WTC11 (cell line): ENCODE results near the gene ARMC7. TPM values are rescaled to one million over a fixed set of nuclear protein-coding genes. Genes with fewer than 3 reads are reported as not detected.

Source experiments
- ATAC-seq: fragments of 200-7000 bp; cut with Tn5 transposase; 2 replicates; pipeline ENCODE4 v1.10.0; 2021; ENCODE audit warnings: mild to moderate bottlenecking, moderate library complexity
- CTCF ChIA-PET: fragments of 300-600 bp; sonication (Branson Sonifier 250); formaldehyde crosslinking; loops from one replicate; lab custom pipeline; 2021; ENCODE audit warnings: antibody characterized with exemption; lab: Charles Lee
- POLR2A ChIA-PET: fragments of 350-600 bp; sonication (Branson Sonifier 250); formaldehyde crosslinking; loops from one replicate; lab custom pipeline; 2021; ENCODE audit warnings: antibody characterized with exemption; lab: Charles Lee
- DNase-seq: peaks from one replicate; pipeline ENCODE4 v3.0.0; 2021; ENCODE audit warnings: low spot score
- H3K27ac Mint-ChIP-seq: 2 replicates; pipeline ENCODE4 v1.8.0; 2021; ENCODE audit warnings: mixed read lengths
- H3K27me3 Mint-ChIP-seq: 2 replicates; pipeline ENCODE4 v1.8.0; 2021; ENCODE audit warnings: low read depth, mild to moderate bottlenecking, moderate library complexity, mixed read lengths
- H3K36me3 Mint-ChIP-seq: 2 replicates; pipeline ENCODE4 v1.8.0; 2021; ENCODE audit warnings: mixed read lengths
- H3K4me1 Mint-ChIP-seq: 2 replicates; pipeline ENCODE4 v1.8.0; 2022; ENCODE audit warnings: mixed read lengths
- H3K4me3 Mint-ChIP-seq: 2 replicates; pipeline ENCODE4 v1.8.0; 2021; ENCODE audit warnings: mild to moderate bottlenecking, moderate library complexity, mixed read lengths
- H3K9me3 Mint-ChIP-seq: 2 replicates; pipeline ENCODE4 v1.8.0; 2021; ENCODE audit warnings: mixed read lengths
- ATF1 ChIP-seq: sonication (generic); formaldehyde crosslinking; IDR thresholded peaks from 2 replicates; pipeline ENCODE4 v1.8.1; 2023; ENCODE audit warnings: mild to moderate bottlenecking, moderate library complexity, missing genetic modification reagents
- CBFB ChIP-seq: sonication (generic); formaldehyde crosslinking; IDR thresholded peaks from 2 replicates; pipeline ENCODE4 v1.8.1; 2022; ENCODE audit warnings: mild to moderate bottlenecking, low read depth, missing genetic modification reagents
- EMX1 ChIP-seq: fragments of 250-450 bp; sonication (Bioruptor Pico); IDR thresholded peaks from 2 replicates; pipeline ENCODE4 v1.8.0; 2021; ENCODE audit warnings: mild to moderate bottlenecking
- FOXP4 ChIP-seq: sonication (generic); formaldehyde crosslinking; IDR thresholded peaks from 2 replicates; pipeline ENCODE4 v1.8.0; 2022; ENCODE audit warnings: mild to moderate bottlenecking, missing genetic modification reagents
- HMGA2 ChIP-seq: fragments of 250-450 bp; sonication (Bioruptor Pico); IDR thresholded peaks from 2 replicates; pipeline ENCODE4 v1.4.0; 2021; ENCODE audit warnings: mild to moderate bottlenecking, moderate library complexity
- NFE2L1 ChIP-seq: sonication (generic); formaldehyde crosslinking; IDR thresholded peaks from 2 replicates; pipeline ENCODE4 v1.8.1; 2023; ENCODE audit warnings: missing genetic modification reagents
- NFYB ChIP-seq: sonication (generic); formaldehyde crosslinking; conservative IDR thresholded peaks from 2 replicates; pipeline ENCODE4 v1.8.0; 2022; ENCODE audit warnings: low read depth, missing genetic modification reagents
- NR1H2 ChIP-seq: sonication (generic); formaldehyde crosslinking; IDR thresholded peaks from 2 replicates; pipeline ENCODE4 v1.9.0; 2021; ENCODE audit warnings: mild to moderate bottlenecking, moderate library complexity, missing genetic modification reagents
- OVOL2 ChIP-seq: fragments of 250-450 bp; sonication (Bioruptor Pico); IDR thresholded peaks from 2 replicates; pipeline ENCODE4 v1.9.0; 2021; ENCODE audit warnings: mild to moderate bottlenecking, borderline replicate concordance
- SMAD3 ChIP-seq: sonication (generic); formaldehyde crosslinking; IDR thresholded peaks from 2 replicates; pipeline ENCODE4 v1.8.0; 2022; ENCODE audit warnings: missing genetic modification reagents, mild to moderate bottlenecking, borderline replicate concordance
- SMAD4 ChIP-seq: sonication (generic); formaldehyde crosslinking; IDR thresholded peaks from 2 replicates; pipeline ENCODE4 v1.8.0; 2022; ENCODE audit warnings: mild to moderate bottlenecking, missing genetic modification reagents
- SOX15 ChIP-seq: fragments of 250-450 bp; sonication (Bioruptor Pico); IDR thresholded peaks from 2 replicates; pipeline ENCODE4 v1.9.0; 2021; ENCODE audit warnings: mild to moderate bottlenecking
- SP1 ChIP-seq: sonication (generic); formaldehyde crosslinking; conservative IDR thresholded peaks from 2 replicates; pipeline ENCODE4 v1.8.1; 2022; ENCODE audit warnings: missing genetic modification reagents
- TCF7 ChIP-seq: sonication (generic); formaldehyde crosslinking; IDR thresholded peaks from 2 replicates; pipeline ENCODE4 v1.8.0; 2022; ENCODE audit warnings: mild to moderate bottlenecking, low read depth, missing genetic modification reagents, moderate library complexity
- TEAD1 ChIP-seq: sonication (generic); formaldehyde crosslinking; IDR thresholded peaks from 2 replicates; pipeline ENCODE4 v1.8.0; 2022; ENCODE audit warnings: mild to moderate bottlenecking, missing genetic modification reagents
- TP53 ChIP-seq: sonication (generic); formaldehyde crosslinking; IDR thresholded peaks from 2 replicates; pipeline ENCODE4 v1.8.1; 2023; ENCODE audit warnings: mild to moderate bottlenecking, missing genetic modification reagents
- USF1 ChIP-seq: sonication (generic); formaldehyde crosslinking; IDR thresholded peaks from 2 replicates; pipeline ENCODE4 v1.8.0; 2022; ENCODE audit warnings: mild to moderate bottlenecking, missing genetic modification reagents
- ZNF219 ChIP-seq: sonication (generic); formaldehyde crosslinking; IDR thresholded peaks from 2 replicates; pipeline ENCODE4 v1.8.0; 2023; ENCODE audit warnings: missing genetic modification reagents, mild to moderate bottlenecking, borderline replicate concordance
- ZNF396 ChIP-seq: fragments of 250-450 bp; sonication (Bioruptor Pico); IDR thresholded peaks from 2 replicates; pipeline ENCODE4 v1.8.0; 2021; ENCODE audit warnings: mild to moderate bottlenecking, moderate library complexity, borderline replicate concordance
- ZNF416 ChIP-seq: fragments of 250-450 bp; sonication (Bioruptor Pico); IDR thresholded peaks from 2 replicates; pipeline ENCODE4 v1.9.0; 2021; ENCODE audit warnings: mild to moderate bottlenecking, inconsistent platforms
- ZNF423 ChIP-seq: fragments of 250-450 bp; sonication (Bioruptor Pico); IDR thresholded peaks from 2 replicates; pipeline ENCODE4 v2.1.2; 2022; ENCODE audit warnings: mild to moderate bottlenecking, moderate library complexity
- total RNA-seq: library from RNA; stranded (reverse); gene quantifications from 3 replicates; pipeline ENCODE4 v1.2.3, GENCODE V29; 2021
- TF ChIP-seq, protein P1 (sequence below): sonication (generic); formaldehyde crosslinking; IDR thresholded peaks from 2 replicates; pipeline ENCODE4 v1.8.0; 2022; ENCODE audit warnings: mild to moderate bottlenecking, missing genetic modification reagents
- TF ChIP-seq, protein P2 (sequence below): fragments of 250-450 bp; sonication (Bioruptor Pico); IDR thresholded peaks from 2 replicates; pipeline ENCODE4 v2.1.2; 2022; ENCODE audit warnings: mild to moderate bottlenecking, moderate library complexity
- TF ChIP-seq, protein P3 (sequence below): sonication (generic); formaldehyde crosslinking; IDR thresholded peaks from 2 replicates; pipeline ENCODE4 v1.8.0; 2023; ENCODE audit warnings: mild to moderate bottlenecking, missing genetic modification reagents

Gene ARMC7
- total RNA-seq, 1 experiment from 2014 or later: 13.2 TPM

GRCh38 chr17:75153780-75154194 is 44.0 kb downstream of the ARMC7 start:
- ChIA-PET POLR2A (interaction anchor here (1.5 kb wide), 1 partner anchor 40 kb away, joined by 5 read pairs; no protein-coding TSS in a partner anchor), CTCF (interaction anchor here (1.9 kb wide), 1 partner anchor 48 kb away, joined by 5 read pairs; no protein-coding TSS in a partner anchor)
- DNase-seq: no peak
- TF ChIP-seq ATF1 (CRISPR knock-in tag): peak; percentile 82; the same call in 1 of the 2 replicates
- 0 out of 2 replicates have a peak, but pooled peaks have one; percentile 45 for TF ChIP-seq NFE2L1 (CRISPR knock-in tag)
- no peak for TF ChIP-seq SMAD4
- TF ChIP-seq, protein P1, sequence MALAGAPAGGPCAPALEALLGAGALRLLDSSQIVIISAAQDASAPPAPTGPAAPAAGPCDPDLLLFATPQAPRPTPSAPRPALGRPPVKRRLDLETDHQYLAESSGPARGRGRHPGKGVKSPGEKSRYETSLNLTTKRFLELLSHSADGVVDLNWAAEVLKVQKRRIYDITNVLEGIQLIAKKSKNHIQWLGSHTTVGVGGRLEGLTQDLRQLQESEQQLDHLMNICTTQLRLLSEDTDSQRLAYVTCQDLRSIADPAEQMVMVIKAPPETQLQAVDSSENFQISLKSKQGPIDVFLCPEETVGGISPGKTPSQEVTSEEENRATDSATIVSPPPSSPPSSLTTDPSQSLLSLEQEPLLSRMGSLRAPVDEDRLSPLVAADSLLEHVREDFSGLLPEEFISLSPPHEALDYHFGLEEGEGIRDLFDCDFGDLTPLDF (CRISPR knock-in tag): 0 out of 2 replicates have a peak, but pooled peaks have one; percentile 36
- 0 out of 2 replicates have a peak, but pooled peaks have one; percentile 37 for TF ChIP-seq SP1 (CRISPR knock-in tag)
- TF ChIP-seq, protein P2, sequence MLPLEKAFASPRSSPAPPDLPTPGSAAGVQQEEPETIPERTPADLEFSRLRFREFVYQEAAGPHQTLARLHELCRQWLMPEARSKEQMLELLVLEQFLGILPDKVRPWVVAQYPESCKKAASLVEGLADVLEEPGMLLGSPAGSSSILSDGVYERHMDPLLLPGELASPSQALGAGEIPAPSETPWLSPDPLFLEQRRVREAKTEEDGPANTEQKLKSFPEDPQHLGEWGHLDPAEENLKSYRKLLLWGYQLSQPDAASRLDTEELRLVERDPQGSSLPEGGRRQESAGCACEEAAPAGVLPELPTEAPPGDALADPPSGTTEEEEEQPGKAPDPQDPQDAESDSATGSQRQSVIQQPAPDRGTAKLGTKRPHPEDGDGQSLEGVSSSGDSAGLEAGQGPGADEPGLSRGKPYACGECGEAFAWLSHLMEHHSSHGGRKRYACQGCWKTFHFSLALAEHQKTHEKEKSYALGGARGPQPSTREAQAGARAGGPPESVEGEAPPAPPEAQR (CRISPR knock-in tag): no peak
- TF ChIP-seq HMGA2 (CRISPR knock-in tag): peak; percentile 41
- TF ChIP-seq, protein P3, sequence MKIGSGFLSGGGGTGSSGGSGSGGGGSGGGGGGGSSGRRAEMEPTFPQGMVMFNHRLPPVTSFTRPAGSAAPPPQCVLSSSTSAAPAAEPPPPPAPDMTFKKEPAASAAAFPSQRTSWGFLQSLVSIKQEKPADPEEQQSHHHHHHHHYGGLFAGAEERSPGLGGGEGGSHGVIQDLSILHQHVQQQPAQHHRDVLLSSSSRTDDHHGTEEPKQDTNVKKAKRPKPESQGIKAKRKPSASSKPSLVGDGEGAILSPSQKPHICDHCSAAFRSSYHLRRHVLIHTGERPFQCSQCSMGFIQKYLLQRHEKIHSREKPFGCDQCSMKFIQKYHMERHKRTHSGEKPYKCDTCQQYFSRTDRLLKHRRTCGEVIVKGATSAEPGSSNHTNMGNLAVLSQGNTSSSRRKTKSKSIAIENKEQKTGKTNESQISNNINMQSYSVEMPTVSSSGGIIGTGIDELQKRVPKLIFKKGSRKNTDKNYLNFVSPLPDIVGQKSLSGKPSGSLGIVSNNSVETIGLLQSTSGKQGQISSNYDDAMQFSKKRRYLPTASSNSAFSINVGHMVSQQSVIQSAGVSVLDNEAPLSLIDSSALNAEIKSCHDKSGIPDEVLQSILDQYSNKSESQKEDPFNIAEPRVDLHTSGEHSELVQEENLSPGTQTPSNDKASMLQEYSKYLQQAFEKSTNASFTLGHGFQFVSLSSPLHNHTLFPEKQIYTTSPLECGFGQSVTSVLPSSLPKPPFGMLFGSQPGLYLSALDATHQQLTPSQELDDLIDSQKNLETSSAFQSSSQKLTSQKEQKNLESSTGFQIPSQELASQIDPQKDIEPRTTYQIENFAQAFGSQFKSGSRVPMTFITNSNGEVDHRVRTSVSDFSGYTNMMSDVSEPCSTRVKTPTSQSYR (CRISPR knock-in tag): peak; percentile 45; the same call in 1 of the 2 replicates
- TF ChIP-seq NR1H2: no peak
- Mint-ChIP-seq H3K4me1 (peaks cover 47% of the 10 kb centered on the region), H3K27ac (peak overlapping the region; percentile 88), H3K4me3 (peak overlapping the region; percentile 97), H3K27me3 (peaks cover 3% of the 10 kb centered on the region; the same call in 1 of the 2 replicates), H3K9me3 (no peaks in the 10 kb centered on the region), H3K36me3 (peaks cover 11% of the 10 kb centered on the region)
- no peak for ATAC-seq

DNA sequence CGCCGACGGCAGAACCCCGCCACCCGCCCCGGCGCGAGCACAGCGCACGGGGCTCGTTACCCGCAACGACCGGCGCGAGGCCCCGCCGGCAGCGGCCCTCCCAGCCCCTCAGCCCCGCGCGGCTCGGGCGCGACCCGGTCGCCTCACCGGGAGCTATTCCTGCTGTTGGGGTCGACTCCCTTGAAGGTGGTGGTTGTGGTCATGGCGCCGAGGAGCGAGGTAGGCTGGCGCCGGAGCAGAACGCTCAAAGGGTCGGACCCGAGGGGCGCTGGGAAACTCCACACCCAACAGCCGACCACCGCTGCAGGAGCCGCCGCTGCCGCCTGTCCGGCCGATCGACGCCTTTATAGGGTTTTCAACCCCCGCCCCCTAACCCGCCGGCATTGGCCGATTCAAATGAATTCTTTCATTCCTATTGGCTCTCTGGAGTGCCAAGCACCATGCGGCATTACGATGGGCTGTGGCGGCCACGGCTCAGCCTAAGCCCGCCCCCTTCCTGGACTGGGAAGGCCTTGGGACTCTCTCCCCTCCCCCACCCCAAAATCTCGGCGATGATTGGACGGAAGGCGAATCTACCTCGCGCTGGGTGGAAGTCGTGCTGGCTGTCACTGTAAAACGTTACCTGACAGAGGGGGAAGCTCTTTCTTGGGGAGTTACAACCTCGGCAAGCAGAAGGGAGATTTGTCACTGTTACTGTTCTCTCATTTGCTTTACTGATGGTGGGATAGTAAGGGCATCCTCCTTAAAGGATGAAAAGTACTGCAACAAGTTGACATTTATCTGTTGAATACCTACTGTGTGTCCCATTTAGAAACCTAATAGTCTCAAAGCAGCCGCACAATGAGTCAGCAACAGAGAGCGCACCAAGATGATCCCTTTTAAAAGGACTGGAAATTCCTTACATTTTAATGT is 44.7 kb downstream of the ARMC7 start, which contains the start of gene JPT1:
TSS of gene JPT1 (minus strand) at position 318 of the 912 bp plus-strand sequence. CDS start at position 203, 115 bp downstream.
- H3K4me1 Mint-ChIP-seq: peaks cover 47% of the 10 kb centered on the region
- CTCF ChIA-PET: interaction anchor here (0.5 to 2.3 kb wide), 10 partner anchors 17 to 770 kb away, joined by 3 to 18 read pairs (median 5); partner anchors contain the start of genes MIF4GD and NT5C
- peaks cover 3% of the 10 kb centered on the region; the same call in 1 of the 2 replicates for H3K27me3 Mint-ChIP-seq
- H3K9me3 Mint-ChIP-seq: no peaks in the 10 kb centered on the region
- POLR2A ChIA-PET: interaction anchor here (0.6 to 1.5 kb wide), 8 partner anchors 12 to 67 kb away, joined by 3 to 9 read pairs (median 4); partner anchors contain the start of genes NUP85 and SLC16A5
- peak within 1 kb of the TSS; percentile 97 for H3K4me3 Mint-ChIP-seq
- peak within 1 kb of the TSS; percentile 94 for H3K27ac Mint-ChIP-seq
- peak; percentile 96 for ATAC-seq
- peak; percentile 99 for DNase-seq
- H3K36me3 Mint-ChIP-seq: peaks cover 10% of the 10 kb centered on the region
- TF ChIP-seq SMAD3 (CRISPR knock-in tag) (no peak), ZNF396 (no peak), TEAD1 (CRISPR knock-in tag) (peak; percentile 70), USF1 (CRISPR knock-in tag) (peak; percentile 43; the same call in 1 of the 2 replicates), OVOL2 (CRISPR knock-in tag) (no peak), ZNF416 (CRISPR knock-in tag) (peak; percentile 87; the same call in 1 of the 2 replicates), SOX15 (no peak), ZNF219 (0 out of 2 replicates have a peak, but pooled peaks have one; percentile 59), CBFB (no peak), ZNF423 (CRISPR knock-in tag) (no peak), FOXP4 (CRISPR knock-in tag) (0 out of 2 replicates have a peak, but pooled peaks have one; percentile 44), EMX1 (peak; percentile 61; the same call in 1 of the 2 replicates), TP53 (CRISPR knock-in tag) (no peak), TCF7 (CRISPR knock-in tag) (no peak), NFYB (peak; percentile 89)
- TF ChIP-seq, protein P2 (CRISPR knock-in tag): no peak
